ENCODE results near the gene PRDM1.

DNA sequence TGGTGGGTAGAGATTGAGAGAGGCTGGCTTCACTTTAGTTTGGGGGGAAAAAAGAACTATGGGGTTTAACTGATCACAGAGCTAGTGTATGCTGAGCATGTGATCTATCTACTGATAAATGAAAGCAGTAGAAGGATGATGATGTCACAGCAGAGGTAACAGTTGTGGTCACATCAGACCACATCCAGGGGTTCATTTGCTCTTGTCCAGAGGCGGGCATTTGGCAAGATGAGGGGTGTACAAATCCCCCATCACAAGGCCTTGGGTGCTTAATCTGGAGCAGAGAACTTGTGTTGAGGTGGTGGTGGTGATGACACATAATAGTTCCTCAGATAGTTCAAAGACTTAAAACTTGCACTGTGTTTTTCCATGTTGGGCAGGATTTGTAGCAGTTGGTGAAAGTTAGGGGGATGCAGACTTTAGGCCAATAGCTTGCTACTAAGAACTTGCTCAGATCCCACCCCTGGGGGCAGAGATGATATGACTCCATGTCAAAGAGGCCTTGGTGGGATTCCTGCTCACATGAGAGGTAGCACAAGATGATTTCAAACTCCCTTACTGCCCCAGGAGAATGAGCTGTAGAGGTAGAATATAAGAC, 63.4 kb downstream of the PRDM1 start:
- TF ChIP-seq, protein P1, sequence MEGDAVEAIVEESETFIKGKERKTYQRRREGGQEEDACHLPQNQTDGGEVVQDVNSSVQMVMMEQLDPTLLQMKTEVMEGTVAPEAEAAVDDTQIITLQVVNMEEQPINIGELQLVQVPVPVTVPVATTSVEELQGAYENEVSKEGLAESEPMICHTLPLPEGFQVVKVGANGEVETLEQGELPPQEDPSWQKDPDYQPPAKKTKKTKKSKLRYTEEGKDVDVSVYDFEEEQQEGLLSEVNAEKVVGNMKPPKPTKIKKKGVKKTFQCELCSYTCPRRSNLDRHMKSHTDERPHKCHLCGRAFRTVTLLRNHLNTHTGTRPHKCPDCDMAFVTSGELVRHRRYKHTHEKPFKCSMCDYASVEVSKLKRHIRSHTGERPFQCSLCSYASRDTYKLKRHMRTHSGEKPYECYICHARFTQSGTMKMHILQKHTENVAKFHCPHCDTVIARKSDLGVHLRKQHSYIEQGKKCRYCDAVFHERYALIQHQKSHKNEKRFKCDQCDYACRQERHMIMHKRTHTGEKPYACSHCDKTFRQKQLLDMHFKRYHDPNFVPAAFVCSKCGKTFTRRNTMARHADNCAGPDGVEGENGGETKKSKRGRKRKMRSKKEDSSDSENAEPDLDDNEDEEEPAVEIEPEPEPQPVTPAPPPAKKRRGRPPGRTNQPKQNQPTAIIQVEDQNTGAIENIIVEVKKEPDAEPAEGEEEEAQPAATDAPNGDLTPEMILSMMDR (IDR thresholded peaks at IDR 0.05) = no peak
- TF ChIP-seq EZH2 (IDR thresholded peaks at IDR 0.05; ENCODE audit: borderline replicate concordance, insufficient read depth, low read depth, low read length, poor library complexity, severe bottlenecking) = no peak
